K562 (cell line): ENCODE results near the gene LCTL. TPM values are rescaled to one million over a fixed set of nuclear protein-coding genes. Genes with fewer than 3 reads are reported as not detected.

Experiments
- BCL6 ChIP-seq: fragments of 250-450 bp; sonication (Bioruptor Pico); IDR thresholded peaks from 2 replicates; pipeline ENCODE4 v1.4.0; 2020
- ETS2 ChIP-seq: IDR thresholded peaks from 2 replicates; pipeline ENCODE4 v1.6.1; 2016; ENCODE audit warnings: borderline replicate concordance, missing genetic modification characterization, mild to moderate bottlenecking, moderate library complexity, missing compliant biosample characterization; ENCODE audit not compliant: poor library complexity, severe bottlenecking
- HDAC1 ChIP-seq, 2 experiments: fragments of 450-650 bp; IDR thresholded peaks; 2 replicates each; pipeline ENCODE4 v1.6.1; 2016 to 2017; ENCODE audit warnings: inconsistent platforms in 1 of 2, mild to moderate bottlenecking in 1 of 2, moderate library complexity in 1 of 2
- HOXB6 ChIP-seq: fragments of 250-450 bp; sonication (Bioruptor Pico); IDR thresholded peaks from 2 replicates; pipeline ENCODE4 v1.5.1; 2022; ENCODE audit warnings: mild to moderate bottlenecking, borderline replicate concordance
- L3MBTL2 ChIP-seq: fragments of 450-650 bp; IDR thresholded peaks from 2 replicates; pipeline ENCODE4 v1.6.1; 2016; ENCODE audit warnings: mild to moderate bottlenecking, moderate library complexity
- MAFF ChIP-seq: IDR thresholded peaks from 2 replicates; pipeline ENCODE4 v1.6.1; 2012; ENCODE audit warnings: low read length, improper control_type of control experiment
- NFYB ChIP-seq: IDR thresholded peaks from 2 replicates; pipeline ENCODE4 v1.6.1; 2011; ENCODE audit warnings: mild to moderate bottlenecking, moderate library complexity; ENCODE audit not compliant: insufficient read length; ENCODE audit errors: extremely low read depth
- NR0B1 ChIP-seq: fragments of 450-650 bp; IDR thresholded peaks from one replicate; pipeline ENCODE4 v1.6.1; 2018; ENCODE audit warnings: mild to moderate bottlenecking, moderate library complexity; ENCODE audit not compliant: partially characterized antibody
- OTX1 ChIP-seq: fragments of 450-650 bp; formaldehyde crosslinking; IDR thresholded peaks from 2 replicates; pipeline ENCODE4 v1.4.0; 2022; ENCODE audit warnings: mild to moderate bottlenecking
- RBM14 ChIP-seq: fragments of 200-400 bp; formaldehyde crosslinking; IDR thresholded peaks from 2 replicates; pipeline ENCODE4 v1.6.1; 2018; ENCODE audit warnings: low read depth, mild to moderate bottlenecking, low read length, moderate library complexity, borderline replicate concordance; ENCODE audit not compliant: insufficient read depth
- RBM15 ChIP-seq: fragments of 200-400 bp; formaldehyde crosslinking; IDR thresholded peaks from 2 replicates; pipeline ENCODE4 v1.6.1; 2018; ENCODE audit warnings: mild to moderate bottlenecking, low read length, moderate library complexity; ENCODE audit not compliant: insufficient read depth
- SIN3B ChIP-seq: fragments of 450-650 bp; IDR thresholded peaks from 2 replicates; pipeline ENCODE4 v1.6.1; 2017; ENCODE audit warnings: low read depth, mild to moderate bottlenecking, moderate library complexity
- SMAD4 ChIP-seq: fragments of 250-450 bp; sonication (Bioruptor Pico); conservative IDR thresholded peaks from 2 replicates; pipeline ENCODE4 v1.8.0; 2021; ENCODE audit warnings: inconsistent platforms, mild to moderate bottlenecking, moderate library complexity
- SRF ChIP-seq, 2 experiments: fragments of 250-450, 450-650 bp in 1 of 2; sonication (Bioruptor Pico) in 1 of 2; sonication (generic) in 1 of 2; formaldehyde crosslinking; IDR thresholded peaks; 2 replicates each; pipeline versions ENCODE4 v1.5.0 to v1.5.1; 2020 to 2022; ENCODE audit warnings: mild to moderate bottlenecking in 1 of 2, missing genetic modification reagents in 1 of 2
- TAF7 ChIP-seq: fragments of 450-650 bp; IDR thresholded peaks from 2 replicates; pipeline ENCODE4 v1.6.1; 2016; ENCODE audit warnings: missing genetic modification characterization, missing compliant biosample characterization
- ZBTB5 ChIP-seq: fragments of 450-650 bp; IDR thresholded peaks from 2 replicates; pipeline ENCODE4 v1.6.1; 2017; ENCODE audit warnings: antibody characterized with exemption
- ZNF232 ChIP-seq: sonication (generic); formaldehyde crosslinking; IDR thresholded peaks from 2 replicates; pipeline ENCODE4 v1.8.0; 2022; ENCODE audit warnings: mild to moderate bottlenecking, missing genetic modification reagents
- ZNF695 ChIP-seq: fragments of 450-650 bp; formaldehyde crosslinking; IDR thresholded peaks from 2 replicates; pipeline ENCODE4 v1.4.0; 2020; ENCODE audit warnings: mild to moderate bottlenecking, moderate library complexity
- ZNF79 ChIP-seq: fragments of 250-450 bp; sonication (Bioruptor Pico); IDR thresholded peaks from 2 replicates; pipeline ENCODE4 v1.4.0; 2020; ENCODE audit warnings: low read depth, mild to moderate bottlenecking, moderate library complexity
- polyA plus RNA-seq, 8 experiments: library from polyadenylated mRNA; depleted of rRNA in 4 of 8; stranded (reverse) in 5 of 8; unstranded in 3 of 8; fragments of >200 nt; fragmentation: Nextera tagmentation in 2 of 8; fragmentation: Illumina TruSeq in 1 of 8; extraction: Ambion mirVana in 2 of 8; extraction: Trizol in 1 of 8; gene quantifications; 2 replicates each; pipeline versions ENCODE4 v1.2.1 to v1.2.3, GENCODE V29; 2011 to 2014; ENCODE audit warnings: inconsistent platforms in 1 of 8, missing spikeins in 1 of 8
- total RNA-seq, 7 experiments: library from RNA; depleted of rRNA in 6 of 7; stranded (reverse); fragments of >200 nt in 6 of 7; fragmentation: Illumina TruSeq in 2 of 7; extraction: Trizol in 2 of 7; gene quantifications; 2 replicates each; pipeline versions ENCODE4 v1.2.1 to v1.2.3, GENCODE V29; 2011 to 2021; ENCODE audit warnings: low replicate concordance in 1 of 7
- TF ChIP-seq, protein P1 (sequence below): fragments of 250-450 bp; sonication (Bioruptor Pico); IDR thresholded peaks from 2 replicates; pipeline ENCODE4 v1.4.0; 2020

The LCTL gene
- total and polyA plus RNA-seq, 9 of the 15 experiments (the other 6 are each of a cell fraction or from before 2014, with no cell fraction given), result 0.08 to 0.31 (median 0.17) TPM; not detected in 6

- TF ChIP-seq, protein P1, sequence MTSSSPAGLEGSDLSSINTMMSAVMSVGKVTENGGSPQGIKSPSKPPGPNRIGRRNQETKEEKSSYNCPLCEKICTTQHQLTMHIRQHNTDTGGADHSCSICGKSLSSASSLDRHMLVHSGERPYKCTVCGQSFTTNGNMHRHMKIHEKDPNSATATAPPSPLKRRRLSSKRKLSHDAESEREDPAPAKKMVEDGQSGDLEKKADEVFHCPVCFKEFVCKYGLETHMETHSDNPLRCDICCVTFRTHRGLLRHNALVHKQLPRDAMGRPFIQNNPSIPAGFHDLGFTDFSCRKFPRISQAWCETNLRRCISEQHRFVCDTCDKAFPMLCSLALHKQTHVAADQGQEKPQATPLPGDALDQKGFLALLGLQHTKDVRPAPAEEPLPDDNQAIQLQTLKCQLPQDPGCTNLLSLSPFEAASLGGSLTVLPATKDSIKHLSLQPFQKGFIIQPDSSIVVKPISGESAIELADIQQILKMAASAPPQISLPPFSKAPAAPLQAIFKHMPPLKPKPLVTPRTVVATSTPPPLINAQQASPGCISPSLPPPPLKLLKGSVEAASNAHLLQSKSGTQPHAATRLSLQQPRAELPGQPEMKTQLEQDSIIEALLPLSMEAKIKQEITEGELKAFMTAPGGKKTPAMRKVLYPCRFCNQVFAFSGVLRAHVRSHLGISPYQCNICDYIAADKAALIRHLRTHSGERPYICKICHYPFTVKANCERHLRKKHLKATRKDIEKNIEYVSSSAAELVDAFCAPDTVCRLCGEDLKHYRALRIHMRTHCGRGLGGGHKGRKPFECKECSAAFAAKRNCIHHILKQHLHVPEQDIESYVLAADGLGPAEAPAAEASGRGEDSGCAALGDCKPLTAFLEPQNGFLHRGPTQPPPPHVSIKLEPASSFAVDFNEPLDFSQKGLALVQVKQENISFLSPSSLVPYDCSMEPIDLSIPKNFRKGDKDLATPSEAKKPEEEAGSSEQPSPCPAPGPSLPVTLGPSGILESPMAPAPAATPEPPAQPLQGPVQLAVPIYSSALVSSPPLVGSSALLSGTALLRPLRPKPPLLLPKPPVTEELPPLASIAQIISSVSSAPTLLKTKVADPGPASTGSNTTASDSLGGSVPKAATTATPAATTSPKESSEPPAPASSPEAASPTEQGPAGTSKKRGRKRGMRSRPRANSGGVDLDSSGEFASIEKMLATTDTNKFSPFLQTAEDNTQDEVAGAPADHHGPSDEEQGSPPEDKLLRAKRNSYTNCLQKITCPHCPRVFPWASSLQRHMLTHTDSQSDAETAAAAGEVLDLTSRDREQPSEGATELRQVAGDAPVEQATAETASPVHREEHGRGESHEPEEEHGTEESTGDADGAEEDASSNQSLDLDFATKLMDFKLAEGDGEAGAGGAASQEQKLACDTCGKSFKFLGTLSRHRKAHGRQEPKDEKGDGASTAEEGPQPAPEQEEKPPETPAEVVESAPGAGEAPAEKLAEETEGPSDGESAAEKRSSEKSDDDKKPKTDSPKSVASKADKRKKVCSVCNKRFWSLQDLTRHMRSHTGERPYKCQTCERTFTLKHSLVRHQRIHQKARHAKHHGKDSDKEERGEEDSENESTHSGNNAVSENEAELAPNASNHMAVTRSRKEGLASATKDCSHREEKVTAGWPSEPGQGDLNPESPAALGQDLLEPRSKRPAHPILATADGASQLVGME (CRISPR knock-in tag), result no peak
- TF ChIP-seq SMAD4 (CRISPR knock-in tag) (0 out of 2 replicates have a peak, but pooled peaks have one; percentile 35), MAFF (no peak; the same call in 1 of the 2 replicates), SIN3B (peak; percentile 71), OTX1 (CRISPR knock-in tag) (0 out of 2 replicates have a peak, but pooled peaks have one; percentile 52), HDAC1 (IDR thresholded peaks at IDR 0.05) (peak; percentile 84 to 97; a peak in 3 of 4 replicates), ETS2 (tag) (no peak), BCL6 (CRISPR knock-in tag) (no peak), ZNF79 (CRISPR knock-in tag) (no peak), HOXB6 (CRISPR knock-in tag) (no peak), RBM14 (no peak), ZNF232 (CRISPR knock-in tag) (no peak), NR0B1 (no peak), L3MBTL2 (peak; percentile 22), ZNF695 (CRISPR knock-in tag) (no peak), ZBTB5 (no peak), TAF7 (tag) (peak; percentile 97), NFYB (no peak), RBM15 (no peak), SRF (CRISPR knock-in tag; IDR thresholded peaks at IDR 0.05) (no peak)
Measured at GRCh38 chr15:66581972-66582537, 16.3 kb upstream of the LCTL start (continued).
